Measurements from ENCODE around the gene SLC25A31.

SLC25A31 gene

DNA sequence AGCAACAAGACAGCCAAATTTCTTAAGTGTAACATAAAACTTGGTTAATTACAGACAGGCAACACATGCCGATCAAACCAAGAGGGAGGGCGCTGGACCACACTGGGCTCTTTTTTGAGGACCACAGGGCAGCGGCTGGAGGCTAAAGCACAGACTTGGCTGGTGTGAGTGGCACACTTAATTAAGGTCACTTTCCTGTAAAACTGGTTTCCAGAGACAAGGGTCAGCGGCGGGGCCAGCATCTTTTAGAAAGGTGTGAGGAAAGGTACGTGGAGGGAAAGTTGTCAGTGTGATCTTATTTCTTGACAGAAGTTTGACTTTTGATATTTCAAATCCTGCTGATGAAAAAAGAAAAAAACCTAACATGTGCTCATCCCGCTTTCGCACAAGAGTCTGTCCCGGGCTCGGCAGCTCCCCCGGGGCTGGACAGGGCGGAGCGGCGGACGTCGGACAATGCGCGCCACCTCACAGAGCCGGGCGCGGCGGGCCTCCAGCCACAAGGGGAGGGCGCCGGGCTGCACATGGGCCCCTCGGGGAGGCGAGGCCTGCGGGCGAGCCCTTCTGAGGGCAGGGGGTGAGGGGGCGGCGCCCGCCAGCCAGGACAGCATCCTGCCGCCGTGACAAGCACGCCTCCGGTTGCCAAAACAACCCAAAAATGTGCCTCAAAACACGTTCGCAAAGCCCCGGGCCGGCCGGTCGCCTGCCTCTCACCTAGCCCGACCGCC is 51.3 kb downstream of the SLC25A31 start:
- DNase-seq (no peak), ATAC-seq (ENCODE audit: insufficient read depth, low read depth) (no peak)
- Histone ChIP-seq H3K4me3 (ENCODE audit: low read depth in 1 of 2, low read length in 2 of 2) (no peak overlapping the region), H4K20me1 (ENCODE audit: insufficient read depth, low read length) (no peaks in the 10 kb centered on the region), H3K9me3 (ENCODE audit: insufficient read depth, low read length, severe bottlenecking) (no peaks in the 10 kb centered on the region), H3K36me3 (ENCODE audit: insufficient read depth, low read length) (no peaks in the 10 kb centered on the region), H3K4me1 (ENCODE audit: insufficient read depth, low read length) (no peaks in the 10 kb centered on the region), H3K27me3 (ENCODE audit: insufficient read depth, low read length, poor library complexity) (peaks cover 10% of the 10 kb centered on the region), H3K4me2 (ENCODE audit: insufficient read depth, low read length) (no peak overlapping the region), H3K27ac (ENCODE audit: low read length) (no peak overlapping the region), H3K9ac (ENCODE audit: low read depth, low read length) (no peak overlapping the region), H3K79me2 (ENCODE audit: insufficient read depth, low read length) (no peaks in the 10 kb centered on the region), H2AFZ (ENCODE audit: low read depth, low read length) (no peak overlapping the region)
- TF ChIP-seq, protein P1, sequence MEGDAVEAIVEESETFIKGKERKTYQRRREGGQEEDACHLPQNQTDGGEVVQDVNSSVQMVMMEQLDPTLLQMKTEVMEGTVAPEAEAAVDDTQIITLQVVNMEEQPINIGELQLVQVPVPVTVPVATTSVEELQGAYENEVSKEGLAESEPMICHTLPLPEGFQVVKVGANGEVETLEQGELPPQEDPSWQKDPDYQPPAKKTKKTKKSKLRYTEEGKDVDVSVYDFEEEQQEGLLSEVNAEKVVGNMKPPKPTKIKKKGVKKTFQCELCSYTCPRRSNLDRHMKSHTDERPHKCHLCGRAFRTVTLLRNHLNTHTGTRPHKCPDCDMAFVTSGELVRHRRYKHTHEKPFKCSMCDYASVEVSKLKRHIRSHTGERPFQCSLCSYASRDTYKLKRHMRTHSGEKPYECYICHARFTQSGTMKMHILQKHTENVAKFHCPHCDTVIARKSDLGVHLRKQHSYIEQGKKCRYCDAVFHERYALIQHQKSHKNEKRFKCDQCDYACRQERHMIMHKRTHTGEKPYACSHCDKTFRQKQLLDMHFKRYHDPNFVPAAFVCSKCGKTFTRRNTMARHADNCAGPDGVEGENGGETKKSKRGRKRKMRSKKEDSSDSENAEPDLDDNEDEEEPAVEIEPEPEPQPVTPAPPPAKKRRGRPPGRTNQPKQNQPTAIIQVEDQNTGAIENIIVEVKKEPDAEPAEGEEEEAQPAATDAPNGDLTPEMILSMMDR (IDR thresholded peaks at IDR 0.05; ENCODE audit: borderline replicate concordance, extremely low read depth, low read length, poor library complexity, severe bottlenecking) = no peak

GRCh38 chr4:127782025-127782274 is 51.8 kb downstream of the SLC25A31 start:
- DNase-seq = no peak
- H3K9me3 ChIP-seq (ENCODE audit: insufficient read depth, low read length, severe bottlenecking) = no peaks in the 10 kb centered on the region
- TF ChIP-seq, protein P1 (IDR thresholded peaks at IDR 0.05; ENCODE audit: borderline replicate concordance, extremely low read depth, low read length, poor library complexity, severe bottlenecking) = no peak
- no peak for TF ChIP-seq EZH2 (IDR thresholded peaks at IDR 0.05; ENCODE audit: borderline replicate concordance, low read depth, low read length, severe bottlenecking)
- no peaks in the 10 kb centered on the region for H3K36me3 ChIP-seq (ENCODE audit: insufficient read depth, low read length)
- H3K27me3 ChIP-seq (ENCODE audit: insufficient read depth, low read length, poor library complexity) = peaks cover 10% of the 10 kb centered on the region
- H3K4me2 ChIP-seq (ENCODE audit: insufficient read depth, low read length) = no peak overlapping the region
- ATAC-seq (ENCODE audit: insufficient read depth, low read depth) = no peak; the same call in 2 of the 3 replicates
- H3K4me1 ChIP-seq (ENCODE audit: insufficient read depth, low read length) = no peaks in the 10 kb centered on the region
- no peak overlapping the region for H3K9ac ChIP-seq (ENCODE audit: low read depth, low read length)
- H4K20me1 ChIP-seq (ENCODE audit: insufficient read depth, low read length) = no peaks in the 10 kb centered on the region
- H2AFZ ChIP-seq (ENCODE audit: low read depth, low read length) = no peak overlapping the region
- no peak overlapping the region for H3K27ac ChIP-seq (ENCODE audit: low read length)
- H3K79me2 ChIP-seq (ENCODE audit: insufficient read depth, low read length) = no peaks in the 10 kb centered on the region
- no peak overlapping the region for H3K4me3 ChIP-seq (ENCODE audit: low read depth in 1 of 2, low read length in 2 of 2)

DNA sequence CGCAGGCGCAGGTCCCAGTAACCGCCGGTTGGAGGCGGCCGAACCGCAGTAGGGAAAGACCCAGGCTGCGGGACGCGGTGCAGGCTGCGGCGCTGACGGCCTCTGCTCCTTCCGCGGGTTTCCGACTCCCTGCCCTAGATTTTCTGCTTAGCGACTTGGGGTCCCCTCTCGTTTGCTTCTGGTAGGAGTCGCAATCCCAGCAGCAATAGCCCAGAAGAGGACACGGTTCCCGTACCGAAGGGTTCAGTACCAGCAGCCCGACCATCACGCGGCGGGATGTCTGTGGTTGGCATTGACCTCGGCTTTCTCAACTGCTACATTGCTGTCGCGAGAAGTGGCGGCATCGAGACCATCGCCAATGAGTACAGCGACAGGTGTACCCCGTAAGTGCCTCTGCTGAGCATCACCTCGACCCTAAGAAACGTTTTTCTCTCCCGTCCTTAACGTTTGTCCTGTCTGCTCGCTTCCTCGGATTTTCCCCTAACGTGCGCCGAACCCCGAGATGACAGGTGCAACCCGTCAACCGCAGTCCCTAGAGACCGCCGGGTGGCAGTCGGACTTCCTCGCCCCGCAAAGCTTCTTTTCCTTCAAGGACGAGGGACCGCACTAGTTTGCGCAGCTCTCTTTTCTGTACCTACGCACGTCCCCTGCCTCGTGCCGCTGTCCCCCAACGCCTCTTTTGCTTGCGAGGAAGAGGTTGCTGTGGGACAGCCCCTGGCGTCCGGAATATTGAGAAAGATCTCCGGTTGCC is 52.2 kb downstream of the SLC25A31 start, which contains the start of gene HSPA4L:
HSPA4L (plus strand) TSS at position 48 of the 751 bp plus-strand sequence; CDS start at position 277, 229 bp downstream.
- Histone ChIP-seq H3K4me1 (ENCODE audit: insufficient read depth, low read length) (no peaks in the 10 kb centered on the region), H3K79me2 (ENCODE audit: insufficient read depth, low read length) (no peaks in the 10 kb centered on the region), H3K4me3 (ENCODE audit: low read depth in 1 of 2, low read length in 2 of 2) (no peak within 1 kb of the TSS), H3K4me2 (ENCODE audit: insufficient read depth, low read length) (no peak within 1 kb of the TSS), H3K27me3 (ENCODE audit: insufficient read depth, low read length, poor library complexity) (peaks cover 8% of the 10 kb centered on the region), H2AFZ (ENCODE audit: low read depth, low read length) (no peak within 1 kb of the TSS), H4K20me1 (ENCODE audit: insufficient read depth, low read length) (no peaks in the 10 kb centered on the region), H3K9ac (ENCODE audit: low read depth, low read length) (no peak within 1 kb of the TSS), H3K27ac (ENCODE audit: low read length) (no peak within 1 kb of the TSS), H3K9me3 (ENCODE audit: insufficient read depth, low read length, severe bottlenecking) (no peaks in the 10 kb centered on the region), H3K36me3 (ENCODE audit: insufficient read depth, low read length) (no peaks in the 10 kb centered on the region)
- no peak for DNase-seq
- ATAC-seq (ENCODE audit: insufficient read depth, low read depth) = no peak
- TF ChIP-seq EZH2 (IDR thresholded peaks at IDR 0.05; ENCODE audit: borderline replicate concordance, low read depth, low read length, severe bottlenecking) = no peak
- TF ChIP-seq, protein P1 (IDR thresholded peaks at IDR 0.05; ENCODE audit: borderline replicate concordance, extremely low read depth, low read length, poor library complexity, severe bottlenecking) = no peak
